ENCODE measurements around the gene RALY. TPM values are rescaled to one million over a fixed set of nuclear protein-coding genes. Genes with fewer than 3 reads are reported as not detected.

Gene RALY
- total and polyA plus RNA-seq, 2 donors (not counting 3 experiments of a cell fraction or from before 2014, with no cell fraction given): 142 to 146 TPM

GRCh38 chr20:34091637-34092200, 98.0 kb downstream of the RALY start:
- TF ChIP-seq MAX (IDR thresholded peaks at IDR 0.05; ENCODE audit: insufficient read depth, insufficient read length) (no peak), POLR2A (IDR thresholded peaks at IDR 0.05; ENCODE audit: low read depth, low read length) (no peak), FOS (IDR thresholded peaks at IDR 0.05; ENCODE audit: borderline replicate concordance, insufficient read depth, low read length) (no peak), JUN (IDR thresholded peaks at IDR 0.05; ENCODE audit: borderline replicate concordance, insufficient read depth, insufficient read length, low read depth) (no peak), CTCF (IDR thresholded peaks at IDR 0.05; ENCODE audit: extremely low read depth in 1 of 2, insufficient read depth in 1 of 2, low read depth in 1 of 2, low read length in 2 of 2) (no peak), MYC (IDR thresholded peaks at IDR 0.05; ENCODE audit: low read depth, low read length) (no peak), POLR2AphosphoS5 (IDR thresholded peaks at IDR 0.05; ENCODE audit: insufficient read depth, low read depth, low read length) (no peak), EZH2 (IDR thresholded peaks at IDR 0.05; ENCODE audit: borderline replicate concordance, low read depth, low read length, severe bottlenecking) (no peak), GATA2 (IDR thresholded peaks at IDR 0.05; ENCODE audit: insufficient read depth, insufficient read length, low read depth, low read length) (no peak)
- ChIA-PET POLR2A (interaction anchor here (1.0 kb wide), 1 partner anchor 20 kb away, joined by 11 read pairs; the partner anchor contains the start of gene EIF2S2), CTCF (interaction anchor here (2.1 kb wide), 1 partner anchor 9 kb away, joined by 5 read pairs; no protein-coding TSS in a partner anchor)
- Histone ChIP-seq H3K9ac (replicated peaks; ENCODE audit: extremely low read depth, insufficient read depth, low read length) (no peak overlapping the region), H3K4me3 (replicated peaks in 1 of 3; ENCODE audit: insufficient read depth in 1 of 3, low read depth in 1 of 3, low read length in 3 of 3) (no peak overlapping the region), H3K9me1 (replicated peaks; ENCODE audit: control insufficient read depth, extremely low read depth, insufficient read depth, low read length) (no peaks in the 10 kb centered on the region), H2AFZ (ENCODE audit: low read depth, low read length) (no peak overlapping the region), H3K79me2 (ENCODE audit: control insufficient read depth, insufficient read depth, low read length) (peaks cover 18% of the 10 kb centered on the region), H3K27me3 (ENCODE audit: control insufficient read depth in 2 of 2, insufficient read depth in 2 of 2, low read length in 2 of 2) (no peaks in the 10 kb centered on the region), H3K9me3 (replicated peaks; ENCODE audit: control insufficient read depth, insufficient read depth, low read length) (no peaks in the 10 kb centered on the region), H3K4me1 (ENCODE audit: control insufficient read depth, extremely low read depth, insufficient read depth, low read length) (no peaks in the 10 kb centered on the region), H3K27ac (ENCODE audit: insufficient read depth, low read depth, low read length) (no peak overlapping the region), H3K36me3 (ENCODE audit: control insufficient read depth in 2 of 2, extremely low read depth in 1 of 2, insufficient read depth in 2 of 2, low read length in 2 of 2) (peaks cover 49 to 59% of the 10 kb centered on the region in 2 experiments), H3K4me2 (ENCODE audit: insufficient read depth, low read length) (no peak overlapping the region), H4K20me1 (replicated peaks; ENCODE audit: control insufficient read depth, extremely low read depth, insufficient read depth, low read length) (no peaks in the 10 kb centered on the region)
- no TSS peak for BruUV-seq (replicated peaks)
- DNase-seq (ENCODE audit: low read depth, low spot score): no peak
- no peak for FAIRE-seq
- intact Hi-C loops (cut with micrococcal nuclease): no loop called here
- dilution Hi-C loops (cut with MboI; ENCODE audit: extremely low pct_ligation_motif_present, low sequenced_read_pairs): no loop called here

All from endothelial cell of umbilical vein (primary cell).